ENCODE measurements around the gene DPYSL3. TPM values are rescaled to one million over a fixed set of nuclear protein-coding genes. Genes with fewer than 3 reads are reported as not detected.

DPYSL3 gene
- total RNA-seq, 2 donors from 2014 or later = not detected

DNA sequence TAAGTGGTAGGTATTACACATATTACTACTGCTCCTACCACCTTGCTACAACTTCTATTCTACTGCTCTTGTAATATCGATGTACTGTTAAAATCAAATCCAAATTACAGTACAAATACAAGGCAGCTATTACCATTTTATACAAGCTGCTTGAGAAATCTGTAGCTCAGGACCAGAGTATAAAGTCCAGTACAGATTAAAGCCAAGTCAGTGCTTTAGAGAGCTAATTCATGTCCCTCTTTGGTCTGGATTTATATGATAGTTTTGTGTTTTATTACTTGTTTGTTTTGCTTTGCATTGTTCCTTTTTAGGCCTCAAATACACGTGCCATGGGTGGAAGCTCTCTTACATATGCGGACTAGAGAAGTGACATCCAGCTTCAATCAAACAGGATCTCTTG lies 75.8 kb downstream of the DPYSL3 start:
- Mint-ChIP-seq H3K4me3 (no peak overlapping the region), H3K36me3 (ENCODE audit: low read depth) (peaks cover 2% of the 10 kb centered on the region), H3K27me3 (peaks cover 24% of the 10 kb centered on the region), H3K27ac (no peak overlapping the region), H3K4me1 (no peaks in the 10 kb centered on the region)
- ATAC-seq = no peak
- DNase-seq = no peak
- H3K9me3 ChIP-seq (ENCODE audit: control insufficient read depth, low read length, poor library complexity, severe bottlenecking) = no peaks in the 10 kb centered on the region

- Mint-ChIP-seq H3K4me3 (no peak overlapping the region), H3K27me3 (peaks cover 17% of the 10 kb centered on the region), H3K4me1 (no peaks in the 10 kb centered on the region), H3K27ac (no peak overlapping the region), H3K36me3 (ENCODE audit: low read depth) (peaks cover 2% of the 10 kb centered on the region)
- peaks cover 3% of the 10 kb centered on the region for H3K9me3 ChIP-seq (ENCODE audit: control insufficient read depth, low read length, poor library complexity, severe bottlenecking)
- ATAC-seq (no peak), DNase-seq (no peak)
Measured at GRCh38 chr5:147432323-147432722, 77.5 kb downstream of the DPYSL3 start.

- peaks cover 2% of the 10 kb centered on the region for H3K36me3 Mint-ChIP-seq (ENCODE audit: low read depth)
- DNase-seq = no peak
Measured at GRCh38 chr5:147431586-147431985, 78.3 kb downstream of the DPYSL3 start.

DNA sequence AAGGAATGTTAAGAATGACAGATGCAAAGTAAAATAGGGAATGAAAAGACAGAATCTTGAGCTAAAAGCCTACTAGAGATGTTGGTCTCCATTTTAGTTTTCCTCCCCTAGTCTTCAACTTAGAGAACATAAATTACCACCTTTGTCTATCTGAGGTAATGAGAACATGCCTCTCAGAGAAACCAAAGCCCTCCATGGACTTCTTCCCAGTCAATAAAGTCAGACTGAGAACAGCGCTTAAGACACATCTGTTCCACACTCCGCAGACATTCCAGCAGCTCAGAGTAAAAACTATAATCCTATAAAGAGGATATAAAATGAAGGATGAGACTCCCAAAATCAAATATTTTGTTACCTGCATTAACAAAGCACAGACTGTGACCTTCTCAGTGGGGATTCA lies 79.2 kb downstream of the DPYSL3 start:
- H3K27me3 Mint-ChIP-seq = peaks cover 17% of the 10 kb centered on the region
- ATAC-seq = no peak
- H3K4me1 Mint-ChIP-seq = no peaks in the 10 kb centered on the region
- H3K36me3 Mint-ChIP-seq (ENCODE audit: low read depth) = peaks cover 2% of the 10 kb centered on the region
- H3K9me3 ChIP-seq (ENCODE audit: control insufficient read depth, low read length, poor library complexity, severe bottlenecking) = peaks cover 3% of the 10 kb centered on the region
- H3K4me3 Mint-ChIP-seq = no peak overlapping the region
- no peak for DNase-seq
- no peak overlapping the region for H3K27ac Mint-ChIP-seq

More at GRCh38 chr5:147431586-147431985, 78.3 kb downstream of the DPYSL3 start:
- Mint-ChIP-seq H3K27ac (no peak overlapping the region), H3K27me3 (peaks cover 17% of the 10 kb centered on the region), H3K4me3 (no peak overlapping the region), H3K4me1 (no peaks in the 10 kb centered on the region)
- peaks cover 3% of the 10 kb centered on the region for H3K9me3 ChIP-seq (ENCODE audit: control insufficient read depth, low read length, poor library complexity, severe bottlenecking)
- no peak for ATAC-seq

- Mint-ChIP-seq H3K4me1 (no peaks in the 10 kb centered on the region), H3K27me3 (peaks cover 22% of the 10 kb centered on the region), H3K27ac (no peak overlapping the region), H3K36me3 (ENCODE audit: low read depth) (no peaks in the 10 kb centered on the region), H3K4me3 (no peak overlapping the region)
- ATAC-seq = no peak
- peaks cover 3% of the 10 kb centered on the region for H3K9me3 ChIP-seq (ENCODE audit: control insufficient read depth, low read length, poor library complexity, severe bottlenecking)
- no peak for DNase-seq
Measured at GRCh38 chr5:147427521-147428401, 82.1 kb downstream of the DPYSL3 start.

DNA sequence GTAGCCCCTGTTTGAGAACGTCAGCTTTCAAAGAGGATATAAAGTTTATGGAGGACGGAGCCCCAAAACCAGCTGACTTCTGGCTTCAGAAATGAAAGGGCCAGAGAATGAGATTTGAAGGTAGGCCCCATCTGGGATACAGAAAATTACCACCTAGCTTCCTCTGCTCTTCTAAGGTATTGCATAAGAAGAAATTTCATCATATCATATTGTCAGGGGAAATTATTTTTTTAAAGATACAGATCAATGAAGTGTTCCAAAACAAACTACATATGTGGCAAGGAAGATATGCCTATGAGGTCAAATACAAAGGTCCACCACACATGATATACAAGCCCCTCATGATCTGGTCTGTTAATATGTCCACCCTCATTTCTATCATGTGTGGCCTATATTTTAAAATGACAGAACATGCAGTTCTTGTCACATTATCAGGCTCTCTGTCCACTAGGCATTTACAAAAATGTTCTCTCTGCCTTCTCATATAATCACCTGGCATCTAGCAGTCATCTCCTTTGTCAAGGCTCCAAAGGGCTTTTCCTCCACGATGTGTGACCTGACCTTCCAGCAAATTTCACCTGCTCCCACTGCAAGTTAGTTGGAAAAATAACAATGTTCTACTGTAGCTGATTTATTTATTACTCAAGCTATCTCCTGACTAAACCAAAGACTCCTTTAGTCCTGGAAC lies 83.1 kb downstream of the DPYSL3 start:
- no peak overlapping the region for H3K4me3 Mint-ChIP-seq
- no peaks in the 10 kb centered on the region for H3K4me1 Mint-ChIP-seq
- peaks cover 15% of the 10 kb centered on the region for H3K27me3 Mint-ChIP-seq
- DNase-seq (no peak), ATAC-seq (no peak)
- peaks cover 3% of the 10 kb centered on the region for H3K9me3 ChIP-seq (ENCODE audit: control insufficient read depth, low read length, poor library complexity, severe bottlenecking)
- no peaks in the 10 kb centered on the region for H3K36me3 Mint-ChIP-seq (ENCODE audit: low read depth)
- no peak overlapping the region for H3K27ac Mint-ChIP-seq

DNA sequence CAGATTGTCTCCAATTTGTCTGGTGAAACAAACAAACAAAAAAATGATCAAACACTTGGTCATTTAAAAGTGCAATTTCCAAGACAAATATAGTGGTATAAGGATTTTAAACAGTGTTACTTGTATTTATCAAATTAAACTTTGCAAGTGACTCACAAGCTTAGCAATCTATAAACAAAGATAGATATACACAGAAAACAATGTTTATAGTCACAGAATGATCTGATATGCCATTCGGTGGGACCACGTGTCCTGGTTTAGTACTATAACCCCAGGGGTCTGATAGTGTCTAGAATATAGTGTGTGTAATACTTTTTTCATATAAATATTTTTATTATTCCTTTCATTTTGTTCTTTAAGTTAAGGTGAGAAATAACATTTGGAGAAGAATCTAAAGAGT lies 91.3 kb downstream of the DPYSL3 start:
- DNase-seq (no peak), ATAC-seq (no peak)
- Mint-ChIP-seq H3K36me3 (ENCODE audit: low read depth) (no peaks in the 10 kb centered on the region), H3K27ac (no peak overlapping the region), H3K27me3 (peaks cover 20% of the 10 kb centered on the region), H3K4me3 (no peak overlapping the region), H3K4me1 (no peaks in the 10 kb centered on the region)
- no peaks in the 10 kb centered on the region for H3K9me3 ChIP-seq (ENCODE audit: control insufficient read depth, low read length, poor library complexity, severe bottlenecking)

DNA sequence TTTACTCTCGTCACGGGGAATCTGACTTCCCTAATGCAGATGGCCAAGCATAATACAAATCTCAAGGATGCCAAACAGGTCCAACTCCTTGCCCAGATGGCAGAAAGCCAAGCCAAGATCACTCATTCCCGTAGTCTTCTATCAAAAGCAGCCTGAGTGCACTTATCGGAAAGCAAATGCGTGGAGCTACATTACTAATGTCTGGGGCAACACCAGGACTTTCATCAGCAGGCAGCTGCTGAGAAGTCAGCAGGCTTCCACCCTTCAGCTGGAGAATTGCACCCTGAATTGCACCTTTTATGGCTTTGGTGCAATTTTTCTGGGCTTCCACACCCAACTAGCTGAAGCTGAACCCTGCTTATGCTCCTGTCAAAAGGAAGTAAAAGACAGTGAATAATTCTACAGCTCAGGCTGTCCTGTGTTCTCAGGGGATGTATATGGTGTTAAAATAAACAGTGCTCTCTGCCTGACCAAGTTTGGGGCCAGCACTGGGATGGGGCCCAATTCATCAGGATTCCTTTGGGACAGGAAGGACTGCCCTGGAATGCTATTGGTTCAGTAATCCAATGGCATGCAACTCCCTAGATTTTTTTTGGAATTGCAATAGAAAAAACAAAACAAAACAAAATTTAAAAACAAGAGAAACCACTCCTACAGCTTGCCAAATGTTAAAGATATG lies 92.6 kb downstream of the DPYSL3 start:
- no peaks in the 10 kb centered on the region for H3K36me3 Mint-ChIP-seq (ENCODE audit: low read depth)
- H3K9me3 ChIP-seq (ENCODE audit: control insufficient read depth, low read length, poor library complexity, severe bottlenecking) = no peaks in the 10 kb centered on the region
- H3K27me3 Mint-ChIP-seq = peaks cover 24% of the 10 kb centered on the region
- DNase-seq (no peak), ATAC-seq (no peak)
- no peaks in the 10 kb centered on the region for H3K4me1 Mint-ChIP-seq
- H3K4me3 Mint-ChIP-seq = no peak overlapping the region
- H3K27ac Mint-ChIP-seq = no peak overlapping the region

GRCh38 chr5:147415651-147416050 lies 94.2 kb downstream of the DPYSL3 start:
- DNase-seq = no peak
- Mint-ChIP-seq H3K27me3 (peaks cover 28% of the 10 kb centered on the region), H3K4me1 (no peaks in the 10 kb centered on the region), H3K27ac (no peak overlapping the region), H3K4me3 (no peak overlapping the region), H3K36me3 (ENCODE audit: low read depth) (no peaks in the 10 kb centered on the region)
- ATAC-seq = no peak
- H3K9me3 ChIP-seq (ENCODE audit: control insufficient read depth, low read length, poor library complexity, severe bottlenecking) = no peaks in the 10 kb centered on the region

- DNase-seq = no peak
Measured at GRCh38 chr5:147413266-147413665, 96.6 kb downstream of the DPYSL3 start.

DNA sequence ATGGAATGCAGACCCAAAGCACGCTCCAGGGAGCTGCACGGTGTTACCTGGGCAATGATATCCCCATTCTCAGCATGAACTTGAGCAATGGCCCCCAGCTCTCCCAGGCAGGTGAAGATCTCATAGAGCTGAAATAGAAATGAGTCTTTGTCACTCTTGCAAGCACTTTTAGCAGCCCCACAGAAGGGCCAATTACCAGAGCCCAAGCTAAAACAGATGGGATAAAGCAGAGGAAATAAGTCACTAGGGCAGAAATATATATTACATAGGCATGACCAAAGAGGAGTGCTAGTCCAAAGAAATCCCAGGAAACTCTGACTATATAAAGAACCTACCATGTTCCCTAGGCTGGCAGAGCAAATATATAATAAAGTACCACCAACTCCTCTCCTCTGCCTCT lies 97.3 kb downstream of the DPYSL3 start:
- H3K27ac Mint-ChIP-seq = no peak overlapping the region
- peaks cover 28% of the 10 kb centered on the region for H3K27me3 Mint-ChIP-seq
- no peaks in the 10 kb centered on the region for H3K9me3 ChIP-seq (ENCODE audit: control insufficient read depth, low read length, poor library complexity, severe bottlenecking)
- ATAC-seq (no peak), DNase-seq (no peak)
- no peaks in the 10 kb centered on the region for H3K36me3 Mint-ChIP-seq (ENCODE audit: low read depth)
- no peak overlapping the region for H3K4me3 Mint-ChIP-seq
- H3K4me1 Mint-ChIP-seq = no peaks in the 10 kb centered on the region

More at GRCh38 chr5:147413266-147413665, 96.6 kb downstream of the DPYSL3 start:
- Mint-ChIP-seq H3K4me3 (no peak overlapping the region), H3K4me1 (no peaks in the 10 kb centered on the region), H3K36me3 (ENCODE audit: low read depth) (no peaks in the 10 kb centered on the region), H3K27ac (no peak overlapping the region), H3K27me3 (peaks cover 28% of the 10 kb centered on the region)
- ATAC-seq = no peak
- H3K9me3 ChIP-seq (ENCODE audit: control insufficient read depth, low read length, poor library complexity, severe bottlenecking) = no peaks in the 10 kb centered on the region

DNA sequence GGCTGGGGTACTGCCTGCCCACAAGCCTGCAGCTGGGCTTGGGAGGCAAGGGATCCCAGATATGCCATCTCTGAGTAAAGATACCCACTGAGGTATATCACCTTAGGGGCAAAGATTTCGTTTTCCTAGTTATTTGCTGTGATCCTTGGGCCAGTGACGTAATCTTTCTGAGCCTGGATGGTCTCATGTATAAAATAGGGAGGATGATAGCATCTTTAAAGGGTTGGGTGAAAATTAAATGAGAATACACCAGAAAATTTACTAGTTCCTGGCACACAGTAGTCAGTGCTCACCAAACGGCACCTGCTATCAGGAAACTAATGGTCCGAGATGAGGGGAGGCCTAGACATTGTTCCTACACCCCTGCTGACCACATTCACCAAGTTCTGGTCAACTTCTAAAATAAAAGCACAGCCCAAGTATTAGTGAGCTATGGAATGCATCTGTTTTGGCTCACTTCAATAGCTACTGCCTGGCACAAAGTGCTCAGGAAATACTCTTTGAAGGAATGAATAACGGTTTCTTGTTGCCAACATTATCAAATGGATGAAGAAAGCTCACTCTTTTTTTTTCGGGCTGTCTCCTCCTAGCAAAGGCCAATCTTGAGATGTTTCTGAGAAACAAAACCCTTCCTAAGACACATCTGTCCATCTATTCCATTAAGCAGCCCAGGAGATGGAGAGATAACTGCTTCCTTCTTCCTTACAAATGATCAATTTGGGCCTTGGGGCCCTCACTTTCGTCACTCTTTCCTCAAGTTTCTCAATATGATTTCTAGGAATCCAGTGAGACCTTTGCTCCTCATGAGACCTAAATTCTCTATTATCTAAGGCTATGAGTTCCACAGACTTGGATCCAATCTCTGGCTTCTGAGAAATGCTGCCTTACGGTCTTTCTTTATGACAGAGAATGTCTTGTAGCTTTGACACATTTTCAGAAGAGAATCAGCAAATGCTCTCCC lies 98.2 kb downstream of the DPYSL3 start:
- ATAC-seq (no peak), DNase-seq (no peak)
- peaks cover 2% of the 10 kb centered on the region for H3K36me3 Mint-ChIP-seq (ENCODE audit: low read depth)
- no peaks in the 10 kb centered on the region for H3K4me1 Mint-ChIP-seq
- H3K4me3 Mint-ChIP-seq = no peak overlapping the region
- no peak overlapping the region for H3K27ac Mint-ChIP-seq
- H3K9me3 ChIP-seq (ENCODE audit: control insufficient read depth, low read length, poor library complexity, severe bottlenecking) = no peaks in the 10 kb centered on the region
- H3K27me3 Mint-ChIP-seq = peaks cover 28% of the 10 kb centered on the region

Data from T-helper 17 cell (primary cell).